Smooth muscle cell (in vitro differentiated cells): Measurements from ENCODE around the gene ARHGAP26. TPM values are rescaled to one million over a fixed set of nuclear protein-coding genes. Genes with fewer than 3 reads are reported as not detected.
"Not testable (repeated sequence)": the region's sequence is repeated elsewhere in the genome, so short reads cannot be mapped to it uniquely, and the experiment has no call there.

Experiments
- DNase-seq: peaks from one replicate; lab custom pipeline; 2025; ENCODE audit not compliant: unreplicated experiment; lab: John Stamatoyannopoulos, UW
- H2AFZ ChIP-seq: fragments of 200-600 bp; sonication (generic); 2 replicates; pipeline ENCODE4 v1.6.0; 2016; ENCODE audit warnings: antibody characterized with exemption, low read depth, mild to moderate bottlenecking
- H3F3A ChIP-seq: fragments of 200-600 bp; sonication (generic); 2 replicates; pipeline ENCODE4 v1.6.0; 2017; ENCODE audit warnings: antibody characterized with exemption, low read depth
- H3K27ac ChIP-seq: fragments of 200-600 bp; sonication (generic); 2 replicates; pipeline ENCODE4 v1.5.1; 2016; ENCODE audit warnings: low read depth, mild to moderate bottlenecking
- H3K27me3 ChIP-seq: fragments of 200-600 bp; sonication (generic); 2 replicates; pipeline ENCODE4 v1.6.1; 2016; ENCODE audit warnings: low read depth, mild to moderate bottlenecking
- H3K36me3 ChIP-seq: fragments of 200-600 bp; sonication (generic); 2 replicates; pipeline ENCODE4 v1.5.1; 2016; ENCODE audit warnings: low read depth
- H3K4me1 ChIP-seq: fragments of 200-600 bp; sonication (generic); 2 replicates; pipeline ENCODE4 v1.5.1; 2016; ENCODE audit warnings: low read depth
- H3K4me2 ChIP-seq: fragments of 200-600 bp; sonication (generic); 2 replicates; pipeline ENCODE4 v1.6.0; 2016; ENCODE audit warnings: mild to moderate bottlenecking
- H3K4me3 ChIP-seq: fragments of 200-600 bp; sonication (generic); 2 replicates; pipeline ENCODE4 v1.5.1; 2016; ENCODE audit warnings: mild to moderate bottlenecking
- H3K79me2 ChIP-seq: fragments of 200-600 bp; sonication (generic); 2 replicates; pipeline ENCODE4 v1.6.0; 2016; ENCODE audit warnings: low read depth, mild to moderate bottlenecking
- H3K9ac ChIP-seq: fragments of 200-600 bp; sonication (generic); 2 replicates; pipeline ENCODE4 v1.6.0; 2016; ENCODE audit warnings: low read depth
- H3K9me3 ChIP-seq: fragments of 200-600 bp; sonication (generic); replicated peaks from 2 replicates; pipeline ENCODE4 v1.5.1; 2016; ENCODE audit warnings: low read depth
- H4K20me1 ChIP-seq: fragments of 200-600 bp; sonication (generic); 2 replicates; pipeline ENCODE4 v1.6.0; 2016; ENCODE audit warnings: low read depth
- WGBS: methylation state at CpG from one replicate; pipeline ENCODE4 v1.1.7; 2016; ENCODE audit warnings: low lambda C conversion rate; 5-methylcytosine and 5-hydroxymethylcytosine counted together
- polyA plus RNA-seq: library from polyadenylated mRNA; unstranded; fragments of >200 nt; fragmentation: Nextera tagmentation; extraction: Ambion mirVana; gene quantifications from 2 replicates; pipeline ENCODE4 v1.2.1, GENCODE V29; 2016
- total RNA-seq: library from RNA; depleted of rRNA; stranded (reverse); fragments of >200 nt; gene quantifications from 2 replicates; pipeline ENCODE4 v1.2.3, GENCODE V29; 2014
- TF ChIP-seq, protein P1 (sequence below): fragments of 200-600 bp; sonication (generic); IDR thresholded peaks from 2 replicates; pipeline ENCODE4 v1.5.1; 2017; ENCODE audit warnings: borderline replicate concordance, mild to moderate bottlenecking, antibody characterized with exemption; ENCODE audit not compliant: insufficient read depth, poor library complexity, severe bottlenecking

ARHGAP26 gene
- total and polyA plus RNA-seq, 2 experiments from 2014 or later: 2.2 to 5.1 TPM

DNA sequence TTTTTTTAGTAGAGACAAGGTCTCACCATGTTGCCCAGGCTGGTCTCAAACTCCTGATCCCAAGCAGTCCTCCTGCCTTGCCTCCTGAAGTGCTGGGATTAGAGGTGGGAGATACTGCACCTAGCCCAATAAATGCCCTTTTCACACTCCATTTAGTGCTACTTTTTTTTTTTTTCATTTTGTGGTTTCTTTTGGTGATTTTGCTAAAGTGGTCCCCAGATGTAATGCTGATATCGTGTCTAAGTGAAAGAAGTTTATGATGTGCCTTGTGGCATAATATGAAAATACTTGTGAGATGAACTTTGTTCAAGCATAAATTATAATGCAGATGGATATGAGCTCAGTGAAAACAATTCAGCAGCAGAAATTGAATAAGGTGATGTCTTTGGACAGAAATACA is 227.4 kb downstream of the ARHGAP26 start:
- TF ChIP-seq, protein P1, sequence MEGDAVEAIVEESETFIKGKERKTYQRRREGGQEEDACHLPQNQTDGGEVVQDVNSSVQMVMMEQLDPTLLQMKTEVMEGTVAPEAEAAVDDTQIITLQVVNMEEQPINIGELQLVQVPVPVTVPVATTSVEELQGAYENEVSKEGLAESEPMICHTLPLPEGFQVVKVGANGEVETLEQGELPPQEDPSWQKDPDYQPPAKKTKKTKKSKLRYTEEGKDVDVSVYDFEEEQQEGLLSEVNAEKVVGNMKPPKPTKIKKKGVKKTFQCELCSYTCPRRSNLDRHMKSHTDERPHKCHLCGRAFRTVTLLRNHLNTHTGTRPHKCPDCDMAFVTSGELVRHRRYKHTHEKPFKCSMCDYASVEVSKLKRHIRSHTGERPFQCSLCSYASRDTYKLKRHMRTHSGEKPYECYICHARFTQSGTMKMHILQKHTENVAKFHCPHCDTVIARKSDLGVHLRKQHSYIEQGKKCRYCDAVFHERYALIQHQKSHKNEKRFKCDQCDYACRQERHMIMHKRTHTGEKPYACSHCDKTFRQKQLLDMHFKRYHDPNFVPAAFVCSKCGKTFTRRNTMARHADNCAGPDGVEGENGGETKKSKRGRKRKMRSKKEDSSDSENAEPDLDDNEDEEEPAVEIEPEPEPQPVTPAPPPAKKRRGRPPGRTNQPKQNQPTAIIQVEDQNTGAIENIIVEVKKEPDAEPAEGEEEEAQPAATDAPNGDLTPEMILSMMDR: no peak
- Histone ChIP-seq H3K4me1 (no peaks in the 10 kb centered on the region), H3F3A (peaks cover 4% of the 10 kb centered on the region), H3K4me2 (no peak overlapping the region), H4K20me1 (no peaks in the 10 kb centered on the region), H3K79me2 (no peaks in the 10 kb centered on the region), H3K9ac (no peak overlapping the region), H3K4me3 (no peak overlapping the region), H3K27ac (no peak overlapping the region), H2AFZ (no peak overlapping the region), H3K36me3 (no peaks in the 10 kb centered on the region), H3K27me3 (no peaks in the 10 kb centered on the region), H3K9me3 (no peaks in the 10 kb centered on the region)
- no peak for DNase-seq
- WGBS: 96% methylated on average over 1 of the region's 1 CpG

DNA sequence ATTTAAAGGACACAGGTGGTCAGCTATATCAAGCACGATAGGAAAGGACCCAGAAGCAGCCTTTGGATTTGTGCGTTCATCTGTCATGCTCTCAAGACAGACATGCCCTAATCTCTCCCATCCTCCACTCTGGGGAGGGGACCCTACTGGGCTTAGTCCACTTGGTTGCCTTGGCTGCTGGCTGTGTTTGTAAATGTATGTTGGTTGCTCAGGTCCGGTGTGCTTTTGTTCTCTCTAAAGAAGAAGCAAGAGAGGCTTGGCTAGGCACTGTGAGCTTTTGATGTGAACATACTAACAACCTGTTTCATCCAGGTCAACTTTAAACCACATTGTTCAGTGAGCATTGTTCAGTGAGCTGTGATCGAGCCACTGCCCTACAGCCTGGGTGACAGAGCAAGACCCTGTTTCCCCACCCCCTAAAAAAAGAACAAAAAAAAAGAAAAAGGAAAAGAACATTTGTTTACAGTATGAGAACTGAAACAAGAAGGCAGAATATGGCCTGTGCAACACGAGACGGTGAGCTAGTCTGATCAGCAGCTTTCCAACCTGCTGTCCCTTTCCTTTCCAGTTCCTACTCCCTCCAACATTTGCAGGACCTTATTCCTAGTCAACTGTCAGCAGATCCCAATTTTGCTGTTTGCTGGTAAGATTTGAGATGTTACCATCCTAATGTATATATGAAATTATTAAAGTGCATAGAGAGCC is 228.3 kb downstream of the ARHGAP26 start:
- no peaks in the 10 kb centered on the region for H3K9me3 ChIP-seq
- no peak overlapping the region for H3K9ac ChIP-seq
- 95% methylated on average over 6 of the region's 6 CpGs for WGBS
- DNase-seq: no peak
- no peaks in the 10 kb centered on the region for H3K27me3 ChIP-seq
- H3F3A ChIP-seq: peaks cover 4% of the 10 kb centered on the region
- TF ChIP-seq, protein P1: no peak
- no peak overlapping the region for H2AFZ ChIP-seq
- no peaks in the 10 kb centered on the region for H4K20me1 ChIP-seq
- H3K27ac ChIP-seq: no peak overlapping the region
- no peak overlapping the region for H3K4me3 ChIP-seq
- H3K4me1 ChIP-seq: no peaks in the 10 kb centered on the region
- H3K4me2 ChIP-seq: no peak overlapping the region
- no peaks in the 10 kb centered on the region for H3K36me3 ChIP-seq
- H3K79me2 ChIP-seq: no peaks in the 10 kb centered on the region

DNA sequence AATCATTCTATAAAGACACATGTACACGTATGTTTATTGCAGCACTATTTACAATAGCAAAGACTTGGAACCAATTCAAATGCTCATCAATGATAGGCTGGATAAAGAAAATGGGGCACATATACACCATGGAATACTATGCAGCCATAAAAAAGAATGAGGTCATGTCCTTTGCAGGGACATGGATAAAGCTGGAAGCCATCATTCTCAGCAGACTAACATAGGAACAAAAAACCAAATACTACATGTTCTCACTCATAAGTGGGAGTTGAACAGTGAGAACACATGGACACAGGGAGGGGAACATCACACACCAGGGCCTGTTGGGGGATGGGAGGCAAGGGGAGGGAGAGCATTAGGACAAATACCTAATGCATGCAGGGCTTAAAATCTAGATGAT is 230.4 kb downstream of the ARHGAP26 start:
- H4K20me1 ChIP-seq, H3K27me3 ChIP-seq, H3F3A ChIP-seq, H3K27ac ChIP-seq, H3K9me3 ChIP-seq, H2AFZ ChIP-seq, H3K4me3 ChIP-seq, H3K9ac ChIP-seq, H3K36me3 ChIP-seq, H3K79me2 ChIP-seq, DNase-seq, H3K4me1 ChIP-seq, H3K4me2 ChIP-seq: not testable (repeated sequence)
- WGBS: 94% methylated on average over 1 of the region's 1 CpG

DNA sequence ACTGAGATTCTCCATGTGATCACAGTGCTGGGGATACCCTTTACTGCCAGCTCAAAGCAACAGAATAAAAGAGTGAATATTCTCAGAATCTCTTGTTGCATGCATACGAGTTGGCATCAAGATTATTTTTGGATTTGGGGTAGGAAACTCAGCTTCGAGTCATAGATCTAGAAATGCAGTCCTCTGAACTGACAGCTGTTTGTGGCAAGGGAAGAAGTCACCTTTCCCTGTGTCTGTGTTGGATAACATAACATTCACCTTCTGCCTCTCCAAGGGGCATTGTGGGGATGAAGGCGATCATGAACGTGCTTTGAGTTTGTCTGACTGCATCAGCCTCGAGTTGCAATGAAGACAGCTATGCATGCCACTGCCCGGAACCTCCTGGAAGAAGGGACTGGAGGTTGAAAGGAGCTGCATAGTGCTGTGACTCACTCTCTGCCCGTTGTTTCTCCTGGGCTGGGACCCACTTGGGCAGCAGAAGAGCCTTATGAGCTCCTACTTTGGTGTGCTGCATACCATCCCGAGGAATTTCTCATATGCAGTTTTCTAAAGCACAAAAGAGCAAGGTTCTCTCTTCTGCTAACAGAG is 231.7 kb downstream of the ARHGAP26 start:
- no peaks in the 10 kb centered on the region for H4K20me1 ChIP-seq
- H2AFZ ChIP-seq: no peak overlapping the region
- no peak overlapping the region for H3K4me3 ChIP-seq
- no peaks in the 10 kb centered on the region for H3K36me3 ChIP-seq
- DNase-seq: no peak
- H3K9ac ChIP-seq: peak overlapping the region; percentile 29
- peaks cover 4% of the 10 kb centered on the region for H3F3A ChIP-seq
- peak overlapping the region; percentile 90 for H3K27ac ChIP-seq
- peak overlapping the region; percentile 23 for H3K4me2 ChIP-seq
- no peaks in the 10 kb centered on the region for H3K4me1 ChIP-seq
- TF ChIP-seq, protein P1: no peak
- no peaks in the 10 kb centered on the region for H3K27me3 ChIP-seq
- no peaks in the 10 kb centered on the region for H3K79me2 ChIP-seq
- H3K9me3 ChIP-seq: no peaks in the 10 kb centered on the region
- WGBS: 33% methylated on average over 8 of the region's 8 CpGs
